BJ (cell line): ENCODE data around the gene DNAH14. TPM values are rescaled to one million over a fixed set of nuclear protein-coding genes. Genes with fewer than 3 reads are reported as not detected.
"Not testable (repeated sequence)": the region's sequence is repeated elsewhere in the genome, so short reads cannot be mapped to it uniquely, and the experiment has no call there.

ENCODE experiments used
- CTCF ChIA-PET: fragments of 350-600 bp; formaldehyde crosslinking; extraction: SDS; loops from one replicate; lab custom pipeline; 2021; ENCODE audit warnings: antibody characterized with exemption, inconsistent platforms; lab: Yijun Ruan, JAX
- POLR2A ChIA-PET: fragments of 300-600 bp; sonication (Branson Sonifier 250); formaldehyde crosslinking; extraction: SDS; loops from one replicate; lab custom pipeline; 2021; ENCODE audit warnings: antibody characterized with exemption; lab: Charles Lee
- DNase-seq: peaks from one replicate; pipeline ENCODE4 v3.0.0-alpha.2; 2011; ENCODE audit warnings: low read depth
- H3K27me3 ChIP-seq: 2 replicates; pipeline ENCODE4 v1.6.0; 2011; ENCODE audit warnings: low read length; ENCODE audit not compliant: control insufficient read depth, insufficient read depth
- H3K36me3 ChIP-seq: 2 replicates; pipeline ENCODE4 v1.5.1; 2011; ENCODE audit warnings: low read length; ENCODE audit not compliant: control insufficient read depth, insufficient read depth
- H3K4me3 ChIP-seq: 2 replicates; pipeline ENCODE4 v1.5.1; 2011; ENCODE audit warnings: low read depth, mild to moderate bottlenecking, control low read depth, low read length
- polyA plus RNA-seq: library from polyadenylated mRNA; depleted of rRNA; stranded (reverse); fragments of >200 nt; gene quantifications from 2 replicates; pipeline ENCODE4 v1.2.3, GENCODE V29; 2011
- TF ChIP-seq, protein P1 (sequence below): IDR thresholded peaks from 2 replicates; pipeline ENCODE4 v1.5.1; 2011; ENCODE audit warnings: low read depth, mild to moderate bottlenecking, control low read depth, inconsistent platforms, low read length, moderate library complexity; ENCODE audit not compliant: insufficient read depth

Gene DNAH14
- polyA plus RNA-seq, 1 experiment, result 1.6 TPM

DNA sequence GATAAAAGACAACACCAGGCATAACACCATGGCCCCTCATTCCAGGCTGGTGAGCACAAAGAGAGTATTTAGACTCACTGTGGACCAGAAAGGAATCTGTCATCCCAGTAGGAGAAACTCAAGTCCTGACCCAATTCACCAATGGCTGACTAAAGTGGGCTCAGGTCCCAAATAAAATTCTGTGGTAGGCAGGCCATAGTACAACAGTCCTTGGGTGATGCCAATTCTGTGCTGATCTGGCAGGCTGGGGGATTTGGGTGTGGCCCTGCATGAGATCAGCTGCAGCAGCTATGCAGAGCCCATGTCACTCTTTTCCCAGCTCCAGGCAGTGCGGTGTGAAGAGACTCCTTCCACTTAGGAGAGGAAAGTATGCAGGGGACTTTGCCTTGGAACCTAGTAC lies 253.2 kb downstream of the DNAH14 start:
- no peak for DNase-seq
- POLR2A ChIA-PET, result no interaction called here
- TF ChIP-seq, protein P1, sequence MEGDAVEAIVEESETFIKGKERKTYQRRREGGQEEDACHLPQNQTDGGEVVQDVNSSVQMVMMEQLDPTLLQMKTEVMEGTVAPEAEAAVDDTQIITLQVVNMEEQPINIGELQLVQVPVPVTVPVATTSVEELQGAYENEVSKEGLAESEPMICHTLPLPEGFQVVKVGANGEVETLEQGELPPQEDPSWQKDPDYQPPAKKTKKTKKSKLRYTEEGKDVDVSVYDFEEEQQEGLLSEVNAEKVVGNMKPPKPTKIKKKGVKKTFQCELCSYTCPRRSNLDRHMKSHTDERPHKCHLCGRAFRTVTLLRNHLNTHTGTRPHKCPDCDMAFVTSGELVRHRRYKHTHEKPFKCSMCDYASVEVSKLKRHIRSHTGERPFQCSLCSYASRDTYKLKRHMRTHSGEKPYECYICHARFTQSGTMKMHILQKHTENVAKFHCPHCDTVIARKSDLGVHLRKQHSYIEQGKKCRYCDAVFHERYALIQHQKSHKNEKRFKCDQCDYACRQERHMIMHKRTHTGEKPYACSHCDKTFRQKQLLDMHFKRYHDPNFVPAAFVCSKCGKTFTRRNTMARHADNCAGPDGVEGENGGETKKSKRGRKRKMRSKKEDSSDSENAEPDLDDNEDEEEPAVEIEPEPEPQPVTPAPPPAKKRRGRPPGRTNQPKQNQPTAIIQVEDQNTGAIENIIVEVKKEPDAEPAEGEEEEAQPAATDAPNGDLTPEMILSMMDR, result no peak
- no peak overlapping the region for H3K4me3 ChIP-seq
- H3K36me3 ChIP-seq, result no peaks in the 10 kb centered on the region
- H3K27me3 ChIP-seq, result no peaks in the 10 kb centered on the region
- CTCF ChIA-PET, result interaction anchor here (0.6 kb wide), 1 partner anchor 9 kb away, joined by 3 read pairs; no protein-coding TSS in a partner anchor

DNA sequence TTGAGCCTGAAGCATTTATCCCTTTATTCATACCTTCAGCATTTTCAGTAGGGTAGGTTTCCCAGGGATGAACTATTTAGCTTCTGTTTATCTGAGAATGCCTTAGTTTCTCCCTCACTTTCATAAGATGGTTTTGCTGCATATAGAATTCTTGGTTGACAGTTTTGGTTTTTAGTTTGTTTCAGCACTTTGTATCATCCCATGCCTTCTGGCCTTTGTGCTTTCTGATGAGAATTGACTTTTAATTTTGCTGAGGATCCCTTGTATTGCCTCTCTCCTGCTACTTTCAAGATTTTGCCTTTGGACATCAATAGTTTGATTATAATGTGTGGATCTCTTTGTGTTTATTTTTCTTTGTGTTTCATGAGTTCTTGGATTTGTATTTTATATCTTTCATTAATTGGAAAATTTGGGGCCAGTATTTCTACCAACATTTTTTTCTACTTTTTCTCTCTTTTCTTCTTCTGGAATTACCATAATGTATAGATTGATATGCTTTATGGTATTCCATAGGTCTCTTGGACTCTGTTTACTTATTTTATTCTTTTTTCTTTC lies 261.8 kb downstream of the DNAH14 start:
- Histone ChIP-seq H3K36me3 (no peaks in the 10 kb centered on the region), H3K4me3 (no peak overlapping the region), H3K27me3 (no peaks in the 10 kb centered on the region)
- TF ChIP-seq, protein P1, result no peak
- ChIA-PET CTCF (interaction anchor here (0.7 kb wide), 1 partner anchor 9 kb away, joined by 3 read pairs; no protein-coding TSS in a partner anchor), POLR2A (no interaction called here)
- no peak for DNase-seq

DNA sequence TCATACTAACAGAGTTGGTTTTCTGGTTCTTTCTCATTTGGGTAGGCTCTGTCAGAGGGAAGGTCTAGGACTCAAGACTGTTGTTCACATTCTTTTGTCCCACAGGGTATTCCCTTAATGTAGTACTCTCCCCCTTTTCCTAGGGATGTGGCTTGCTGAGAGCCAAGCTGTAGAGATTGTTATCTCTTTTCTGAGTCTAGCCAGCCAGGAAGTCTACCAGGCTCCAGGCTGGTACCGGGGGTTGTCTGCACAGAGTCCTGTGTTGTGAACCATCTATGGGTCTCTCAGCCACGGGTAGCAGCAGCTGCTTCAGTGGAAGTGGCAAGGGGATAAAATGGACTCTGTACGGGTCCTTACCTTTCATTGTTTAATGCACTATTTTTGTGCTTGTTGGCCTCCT lies 272.0 kb downstream of the DNAH14 start:
- no peaks in the 10 kb centered on the region for H3K36me3 ChIP-seq
- no peaks in the 10 kb centered on the region for H3K27me3 ChIP-seq
- TF ChIP-seq, protein P1, result no peak
- H3K4me3 ChIP-seq, result no peak overlapping the region
- DNase-seq, result no peak
- CTCF ChIA-PET, result no interaction called here
- POLR2A ChIA-PET, result no interaction called here

- ChIA-PET POLR2A (no interaction called here), CTCF (no interaction called here)
- Histone ChIP-seq H3K4me3 (no peak overlapping the region), H3K27me3 (no peaks in the 10 kb centered on the region), H3K36me3 (no peaks in the 10 kb centered on the region)
- no peak for DNase-seq
- TF ChIP-seq, protein P1, result no peak
Measured at GRCh38 chr1:225207791-225208190, 278.3 kb downstream of the DNAH14 start.

DNA sequence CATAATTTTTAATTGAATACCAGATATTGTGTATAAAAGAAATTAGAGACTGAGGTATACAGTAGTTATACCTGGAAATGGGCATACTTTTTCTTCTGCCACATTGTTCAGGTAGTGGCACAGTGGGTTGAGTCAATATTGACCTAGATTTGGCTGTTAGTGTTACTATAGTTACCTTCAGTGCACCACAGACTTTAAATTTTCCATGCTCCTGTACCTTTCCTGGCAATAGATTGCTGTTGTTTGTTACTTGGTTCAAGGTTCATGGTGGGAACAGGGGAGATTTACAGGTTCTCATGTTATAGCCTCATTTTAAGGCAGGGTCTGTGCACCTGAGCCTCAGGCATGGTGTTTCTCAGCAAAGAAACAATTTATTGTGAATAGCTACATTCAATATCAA lies 279.7 kb downstream of the DNAH14 start:
- TF ChIP-seq, protein P1, result no peak
- no peak for DNase-seq
- Histone ChIP-seq H3K4me3 (no peak overlapping the region), H3K27me3 (no peaks in the 10 kb centered on the region), H3K36me3 (no peaks in the 10 kb centered on the region)
- CTCF ChIA-PET, result no interaction called here
- POLR2A ChIA-PET, result no interaction called here

- DNase-seq, H3K4me3 ChIP-seq, POLR2A ChIA-PET, H3K36me3 ChIP-seq, CTCF ChIA-PET, H3K27me3 ChIP-seq: not testable (repeated sequence)
Measured at GRCh38 chr1:225210180-225210579, 280.7 kb downstream of the DNAH14 start.

DNA sequence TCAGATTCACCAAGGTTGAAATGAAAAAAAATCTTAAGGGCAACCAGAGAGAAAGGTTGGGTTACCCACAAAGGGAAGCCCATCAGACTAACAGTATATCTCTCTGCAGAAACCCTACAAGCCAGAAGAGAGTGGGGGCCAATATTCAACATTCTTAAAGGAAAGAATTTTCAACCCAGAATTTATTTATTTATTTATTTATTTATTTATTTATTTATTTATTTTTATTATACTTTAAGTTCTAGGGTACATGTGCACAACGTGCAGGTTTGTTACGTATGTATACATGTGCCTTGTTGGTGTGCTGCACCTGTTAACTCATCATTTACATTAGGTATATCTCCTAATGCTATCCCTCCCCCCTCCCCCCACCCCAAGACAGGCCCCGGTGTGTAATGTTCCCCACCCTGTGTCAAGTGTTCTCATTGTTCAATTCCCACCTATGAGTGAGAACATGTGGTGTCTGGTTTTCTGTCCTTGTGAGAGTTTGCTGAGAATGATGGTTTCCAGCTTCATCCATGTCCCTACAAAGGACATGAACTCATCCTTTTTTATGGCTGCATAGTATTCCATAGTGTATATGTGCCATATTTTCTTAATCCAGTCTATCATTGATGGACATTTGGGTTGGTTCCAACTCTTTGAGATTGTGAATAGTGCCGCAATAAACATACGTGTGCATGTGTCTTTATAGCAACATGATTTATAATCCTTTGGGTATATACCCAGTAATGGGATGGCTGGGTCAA lies 282.4 kb downstream of the DNAH14 start:
- H3K27me3 ChIP-seq, H3K4me3 ChIP-seq, DNase-seq, H3K36me3 ChIP-seq, CTCF ChIA-PET, POLR2A ChIA-PET: not testable (repeated sequence)
